SU-DHL-6 (cell line): ENCODE measurements around the gene UGP2.
"Not testable (repeated sequence)": the region's sequence is repeated elsewhere in the genome, so short reads cannot be mapped to it uniquely, and the experiment has no call there.

Experiments used
- H2AFZ ChIP-seq: fragments of 200-600 bp; sonication (generic); 2 replicates; pipeline ENCODE4 v1.6.1; 2014; ENCODE audit warnings: low read depth, mild to moderate bottlenecking, moderate library complexity, mixed read lengths, antibody characterized with exemption, low read length; ENCODE audit not compliant: severe bottlenecking
- H3F3A ChIP-seq: fragments of 200-600 bp; shearing (Covaris generic); 2 replicates; pipeline ENCODE4 v1.6.0; 2016; ENCODE audit warnings: antibody characterized with exemption, mild to moderate bottlenecking; ENCODE audit not compliant: insufficient read depth
- H3K27ac ChIP-seq: fragments of 200-600 bp; sonication (generic); 2 replicates; pipeline ENCODE4 v1.5.1; 2016; ENCODE audit warnings: low read depth, mild to moderate bottlenecking, low read length, moderate library complexity, mixed read lengths
- H3K27me3 ChIP-seq: fragments of 200-600 bp; sonication (generic), shearing (Covaris generic); 2 replicates; pipeline ENCODE4 v1.6.0; 2014; ENCODE audit warnings: mild to moderate bottlenecking, low read length
- H3K36me3 ChIP-seq: fragments of 200-600 bp; sonication (generic); 2 replicates; pipeline ENCODE4 v1.6.1; 2014; ENCODE audit warnings: mild to moderate bottlenecking, low read length, mixed read lengths
- H3K4me2 ChIP-seq: fragments of 300-600, 200-600 bp; shearing (Covaris generic), sonication (generic); 2 replicates; pipeline ENCODE4 v1.6.0; 2014; ENCODE audit warnings: low read length, low read depth, mild to moderate bottlenecking; ENCODE audit not compliant: poor library complexity, severe bottlenecking
- H3K4me3 ChIP-seq: fragments of 200-600 bp; sonication (generic); 2 replicates; pipeline ENCODE4 v1.5.1; 2014; ENCODE audit warnings: antibody characterized with exemption, low read length, mild to moderate bottlenecking, mixed read lengths; ENCODE audit not compliant: insufficient read depth, poor library complexity, severe bottlenecking
- H3K79me2 ChIP-seq: fragments of 200-600 bp; sonication (generic); 2 replicates; pipeline ENCODE4 v1.6.1; 2014; ENCODE audit warnings: mild to moderate bottlenecking, low read length, moderate library complexity; ENCODE audit not compliant: insufficient read depth
- H3K9ac ChIP-seq: fragments of 200-600 bp; sonication (generic); 2 replicates; pipeline ENCODE4 v1.7.0; 2014; ENCODE audit warnings: mild to moderate bottlenecking, low read length
- H3K9me2 ChIP-seq: fragments of 200-600 bp; sonication (generic); replicated peaks from 2 replicates; pipeline ENCODE4 v1.6.1; 2014; ENCODE audit warnings: low read length; ENCODE audit not compliant: insufficient read depth
- H3K9me3 ChIP-seq: fragments of 200-600 bp; sonication (generic); 2 replicates; pipeline ENCODE4 v1.6.1; 2014; ENCODE audit warnings: low read length, mixed read lengths; ENCODE audit not compliant: insufficient read depth
- H4K20me1 ChIP-seq: fragments of 200-600 bp; sonication (generic); 2 replicates; pipeline ENCODE4 v1.6.1; 2014; ENCODE audit warnings: low read depth, mild to moderate bottlenecking, antibody characterized with exemption, low read length, moderate library complexity, mixed read lengths
- EZH2phosphoT487 ChIP-seq: fragments of 200-600 bp; sonication (generic), shearing (Covaris generic); conservative IDR thresholded peaks from 2 replicates; pipeline ENCODE4 v1.6.1; 2018; ENCODE audit warnings: mild to moderate bottlenecking, antibody characterized with exemption, low read length, moderate library complexity, mixed read lengths
- TF ChIP-seq, protein P1 (sequence below): fragments of 200-600 bp; sonication (generic); IDR thresholded peaks from one replicate; pipeline ENCODE4 v1.5.1; 2017; ENCODE audit warnings: antibody characterized with exemption, mild to moderate bottlenecking, low read length, moderate library complexity; ENCODE audit not compliant: insufficient read depth, poor library complexity, severe bottlenecking

UGP2 gene

DNA sequence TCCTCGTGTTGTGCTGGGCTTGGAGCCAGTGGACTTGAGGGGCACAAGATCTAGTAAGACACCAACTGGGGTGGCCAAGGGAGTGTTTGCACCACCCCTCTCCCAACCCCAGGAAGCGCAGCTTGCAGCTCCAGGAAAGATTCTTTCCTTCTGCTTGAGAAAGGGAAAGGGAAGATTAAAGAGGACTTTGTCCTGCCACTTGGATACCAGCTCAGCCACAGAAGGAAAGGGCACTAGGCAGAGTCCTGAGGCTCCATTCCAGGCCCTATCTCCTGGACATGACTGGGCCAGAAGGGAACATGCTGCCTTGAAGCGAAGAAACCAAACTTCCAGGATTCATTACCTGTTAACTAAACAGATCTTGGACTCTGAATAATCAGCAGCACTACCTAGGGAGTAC is 44.9 kb upstream of the UGP2 start:
- no peaks in the 10 kb centered on the region for H3K79me2 ChIP-seq
- TF ChIP-seq EZH2phosphoT487: no peak
- TF ChIP-seq, protein P1, sequence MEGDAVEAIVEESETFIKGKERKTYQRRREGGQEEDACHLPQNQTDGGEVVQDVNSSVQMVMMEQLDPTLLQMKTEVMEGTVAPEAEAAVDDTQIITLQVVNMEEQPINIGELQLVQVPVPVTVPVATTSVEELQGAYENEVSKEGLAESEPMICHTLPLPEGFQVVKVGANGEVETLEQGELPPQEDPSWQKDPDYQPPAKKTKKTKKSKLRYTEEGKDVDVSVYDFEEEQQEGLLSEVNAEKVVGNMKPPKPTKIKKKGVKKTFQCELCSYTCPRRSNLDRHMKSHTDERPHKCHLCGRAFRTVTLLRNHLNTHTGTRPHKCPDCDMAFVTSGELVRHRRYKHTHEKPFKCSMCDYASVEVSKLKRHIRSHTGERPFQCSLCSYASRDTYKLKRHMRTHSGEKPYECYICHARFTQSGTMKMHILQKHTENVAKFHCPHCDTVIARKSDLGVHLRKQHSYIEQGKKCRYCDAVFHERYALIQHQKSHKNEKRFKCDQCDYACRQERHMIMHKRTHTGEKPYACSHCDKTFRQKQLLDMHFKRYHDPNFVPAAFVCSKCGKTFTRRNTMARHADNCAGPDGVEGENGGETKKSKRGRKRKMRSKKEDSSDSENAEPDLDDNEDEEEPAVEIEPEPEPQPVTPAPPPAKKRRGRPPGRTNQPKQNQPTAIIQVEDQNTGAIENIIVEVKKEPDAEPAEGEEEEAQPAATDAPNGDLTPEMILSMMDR: no peak
- no peak overlapping the region for H3K9ac ChIP-seq
- no peak overlapping the region for H3K4me2 ChIP-seq
- no peak overlapping the region for H3K4me3 ChIP-seq
- H3K9me2 ChIP-seq: no peaks in the 10 kb centered on the region
- no peaks in the 10 kb centered on the region for H3K27me3 ChIP-seq
- no peaks in the 10 kb centered on the region for H3K36me3 ChIP-seq
- no peaks in the 10 kb centered on the region for H3F3A ChIP-seq
- H4K20me1 ChIP-seq: no peaks in the 10 kb centered on the region
- H2AFZ ChIP-seq: no peak overlapping the region
- no peak overlapping the region for H3K27ac ChIP-seq
- no peaks in the 10 kb centered on the region for H3K9me3 ChIP-seq

DNA sequence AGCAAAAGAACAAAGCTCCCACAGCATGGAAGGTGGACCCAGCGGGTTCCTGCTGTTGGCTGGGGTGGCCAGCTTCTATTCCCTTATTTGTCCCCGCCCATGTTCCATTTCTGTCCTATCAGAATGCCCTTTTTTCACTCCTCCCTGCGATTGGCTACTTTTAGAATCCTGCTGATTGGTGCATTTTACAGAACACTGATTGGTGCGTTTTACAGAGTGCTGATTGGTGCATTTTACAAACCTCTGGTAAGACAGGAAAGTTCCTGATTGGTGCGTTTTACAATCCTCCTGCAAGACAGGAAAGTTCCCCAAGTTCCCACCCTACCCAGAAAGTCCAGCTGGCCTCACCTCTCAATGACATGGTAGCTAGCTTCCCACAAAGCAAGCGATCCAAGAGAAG is 40.2 kb upstream of the UGP2 start:
- H3K9ac ChIP-seq: no peak overlapping the region
- TF ChIP-seq EZH2phosphoT487: no peak
- TF ChIP-seq, protein P1: no peak
- H3K4me3 ChIP-seq: no peak overlapping the region
- H3K27ac ChIP-seq: no peak overlapping the region
- H3K4me2 ChIP-seq: no peak overlapping the region
- H3K9me3 ChIP-seq: no peaks in the 10 kb centered on the region
- no peaks in the 10 kb centered on the region for H4K20me1 ChIP-seq
- no peak overlapping the region for H2AFZ ChIP-seq
- H3K79me2 ChIP-seq: no peaks in the 10 kb centered on the region
- no peaks in the 10 kb centered on the region for H3K9me2 ChIP-seq
- no peaks in the 10 kb centered on the region for H3K27me3 ChIP-seq
- H3F3A ChIP-seq: no peaks in the 10 kb centered on the region
- no peaks in the 10 kb centered on the region for H3K36me3 ChIP-seq

DNA sequence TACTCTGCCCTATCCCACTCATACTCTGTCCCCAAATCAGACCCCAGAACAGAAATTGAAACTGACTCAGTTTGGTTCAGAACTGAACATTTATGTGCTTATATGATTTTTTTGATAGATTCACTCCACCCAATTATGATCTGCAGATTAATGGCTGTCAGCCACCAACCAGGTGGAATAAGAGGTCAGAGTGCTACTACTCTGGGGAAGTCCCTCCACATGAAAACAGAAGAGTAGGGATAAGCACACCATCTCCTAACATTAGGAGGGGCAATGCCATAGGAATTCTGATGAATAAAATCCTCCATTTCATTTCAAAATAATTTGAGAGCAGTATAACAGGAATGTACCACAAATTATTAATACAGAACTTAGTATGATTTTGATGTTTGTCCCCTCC is 36.3 kb upstream of the UGP2 start:
- Histone ChIP-seq H4K20me1 (no peaks in the 10 kb centered on the region), H3K79me2 (no peaks in the 10 kb centered on the region), H3K27me3 (no peaks in the 10 kb centered on the region), H3K36me3 (no peaks in the 10 kb centered on the region), H3K4me2 (no peak overlapping the region), H3K27ac (no peak overlapping the region), H2AFZ (no peak overlapping the region), H3K4me3 (no peak overlapping the region), H3K9ac (no peak overlapping the region), H3F3A (no peaks in the 10 kb centered on the region), H3K9me3 (no peaks in the 10 kb centered on the region), H3K9me2 (no peaks in the 10 kb centered on the region)
- no peak for TF ChIP-seq EZH2phosphoT487
- TF ChIP-seq, protein P1: no peak

DNA sequence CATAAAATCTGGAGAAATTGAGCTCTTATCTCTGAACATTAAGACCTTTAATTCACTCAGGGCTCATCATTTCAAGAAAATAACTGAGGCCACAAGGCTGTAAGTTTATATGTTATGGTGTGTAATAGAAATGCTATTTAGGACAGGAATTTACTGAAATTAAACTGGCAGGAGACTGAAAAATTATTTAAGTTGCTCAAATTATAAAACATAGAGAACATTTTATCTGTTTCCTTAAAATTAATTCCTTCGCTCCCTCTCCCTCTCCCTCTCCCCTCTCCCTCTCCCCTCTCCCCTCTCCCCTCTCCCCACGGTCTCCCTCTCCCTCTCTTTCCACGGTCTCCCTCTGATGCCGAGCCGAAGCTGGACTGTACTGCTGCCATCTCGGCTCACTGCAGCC is 33.7 kb upstream of the UGP2 start:
- not testable (repeated sequence) for H3K36me3 ChIP-seq, H3K9ac ChIP-seq, H3K9me3 ChIP-seq, H2AFZ ChIP-seq, H3K27me3 ChIP-seq, H3K79me2 ChIP-seq, H3K27ac ChIP-seq, H3K4me3 ChIP-seq, H3K4me2 ChIP-seq, H3K9me2 ChIP-seq, H3F3A ChIP-seq, H4K20me1 ChIP-seq

DNA sequence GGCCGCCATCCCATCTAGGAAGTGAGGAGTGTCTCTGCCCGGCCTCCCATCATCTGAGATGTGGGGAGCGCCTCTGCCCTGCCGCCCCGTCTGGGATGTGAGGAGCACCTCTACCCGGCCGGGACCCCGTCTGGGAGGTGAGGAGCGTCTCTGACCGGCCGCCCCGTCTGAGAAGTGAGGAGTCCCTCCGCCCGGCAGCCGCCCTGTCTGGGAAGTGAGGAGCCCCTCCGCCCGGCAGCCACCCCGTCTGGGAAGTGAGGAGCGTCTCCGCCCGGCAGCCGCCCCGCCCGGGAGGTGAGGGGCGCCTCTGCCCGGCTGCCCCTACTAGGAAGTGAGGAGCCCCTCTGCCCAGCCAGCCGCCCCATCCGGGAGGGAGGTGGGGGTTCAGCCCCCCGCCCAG is 32.8 kb upstream of the UGP2 start:
- not testable (repeated sequence) for H3K4me3 ChIP-seq, H3K9me2 ChIP-seq, H2AFZ ChIP-seq, H4K20me1 ChIP-seq, H3K9ac ChIP-seq, H3K27me3 ChIP-seq, H3K4me2 ChIP-seq, H3K79me2 ChIP-seq, H3F3A ChIP-seq, H3K27ac ChIP-seq, H3K9me3 ChIP-seq, H3K36me3 ChIP-seq
